A549 (cell line): ENCODE data around the gene MYADM. TPM values are rescaled to one million over a fixed set of nuclear protein-coding genes. Genes with fewer than 3 reads are reported as not detected.
A peak's percentile ranks its signal among the peaks of the same experiment; 100 is the strongest.

Experiments used
- ATAC-seq, 2 experiments: fragments of 200-7000 bp in 1 of 2; fragments of >200 bp in 1 of 2; cut with Nextera tagmentation in 1 of 2; cut with Tn5 transposase in 1 of 2; 3 replicates each; pipeline versions ENCODE4 v1.8.0 to v1.9.1; 2018 to 2020; ENCODE audit warnings: mild to moderate bottlenecking in 1 of 2, moderate library complexity in 1 of 2
- CTCF ChIA-PET: fragments of 300-600 bp; sonication (Branson Sonifier 250); formaldehyde crosslinking; extraction: SDS; loops from one replicate; lab custom pipeline; 2021; ENCODE audit warnings: antibody characterized with exemption, inconsistent platforms; lab: Yijun Ruan, JAX
- POLR2A ChIA-PET: fragments of 350-600 bp; formaldehyde crosslinking; extraction: SDS; loops from one replicate; lab custom pipeline; 2021; ENCODE audit warnings: antibody characterized with exemption, inconsistent platforms; lab: Yijun Ruan, JAX
- DNase-seq, 2 experiments: peaks; one replicate each; pipeline versions ENCODE4 v3.0.0 to v3.0.0-alpha.2; 2011 to 2016; ENCODE audit warnings: low read depth in 1 of 2, low spot score in 1 of 2
- FAIRE-seq: peaks from 2 replicates; lab custom pipeline; 2011; peaks lifted over from hg19 to GRCh38; lab: Jason Lieb, UNC
- H3K27ac ChIP-seq, 2 experiments: fragments of >200 bp; sonication (Bioruptor Twin); formaldehyde crosslinking; 3 replicates each; pipeline ENCODE4 v1.5.1; 2016 to 2017
- H3K4me1 ChIP-seq: fragments of >200 bp; sonication (Bioruptor Twin); formaldehyde crosslinking; 3 replicates; pipeline ENCODE4 v1.6.1; 2016
- H3K4me2 ChIP-seq: fragments of >200 bp; sonication (Bioruptor Twin); formaldehyde crosslinking; 3 replicates; pipeline ENCODE4 v1.6.1; 2016
- H3K4me3 ChIP-seq: fragments of >200 bp; sonication (Bioruptor Twin); formaldehyde crosslinking; 3 replicates; pipeline ENCODE4 v1.5.1; 2016
- H3K9me3 ChIP-seq: fragments of >200 bp; sonication (Bioruptor Twin); formaldehyde crosslinking; 3 replicates; pipeline ENCODE4 v1.6.1; 2016
- CBX8 ChIP-seq: fragments of 200-600 bp; sonication (generic); IDR thresholded peaks from 2 replicates; pipeline ENCODE4 v1.6.1; 2016
- EHMT2 ChIP-seq: fragments of 200-600 bp; sonication (generic); IDR thresholded peaks from 2 replicates; pipeline ENCODE4 v1.6.1; 2016; ENCODE audit warnings: antibody characterized with exemption, low read depth, mild to moderate bottlenecking, moderate library complexity
- ESRRA ChIP-seq: fragments of 150-350 bp; IDR thresholded peaks from 2 replicates; pipeline ENCODE4 v1.6.1; 2014; ENCODE audit warnings: mild to moderate bottlenecking, low read length, borderline replicate concordance
- FOSL2 ChIP-seq, 2 experiments: fragments of 450-650 bp in 1 of 2; fragments of >200 bp in 1 of 2; sonication (Bioruptor Twin) in 1 of 2; formaldehyde crosslinking; IDR thresholded peaks; 2 replicates each; pipeline versions ENCODE4 v1.5.0 to v1.6.1; 2016 to 2020; ENCODE audit warnings: mild to moderate bottlenecking in 1 of 2, moderate library complexity in 1 of 2
- HOXB5 ChIP-seq: fragments of 250-450 bp; sonication (Bioruptor Pico); IDR thresholded peaks from 2 replicates; pipeline ENCODE4 v1.5.0; 2020; ENCODE audit warnings: mild to moderate bottlenecking, moderate library complexity
- MYC ChIP-seq: IDR thresholded peaks from 2 replicates; pipeline ENCODE4 v1.6.1; 2012; ENCODE audit warnings: mild to moderate bottlenecking, inconsistent platforms, low read length, improper control_type of control experiment, borderline replicate concordance
- NFE2L2 ChIP-seq: fragments of 150-350 bp; conservative IDR thresholded peaks from 2 replicates; pipeline ENCODE4 v1.6.1; 2014; ENCODE audit warnings: low read length
- NPAS2 ChIP-seq: fragments of 250-450 bp; sonication (Bioruptor Pico); IDR thresholded peaks from 2 replicates; pipeline ENCODE4 v1.8.0; 2022; ENCODE audit warnings: mild to moderate bottlenecking, moderate library complexity, borderline replicate concordance
- NR3C1 ChIP-seq: fragments of >200 bp; sonication (Bioruptor Twin); formaldehyde crosslinking; IDR thresholded peaks from 3 replicates; pipeline ENCODE4 v1.6.1; 2017
- POLR2A ChIP-seq: IDR thresholded peaks from 2 replicates; pipeline ENCODE4 v1.6.1; 2012; ENCODE audit warnings: mild to moderate bottlenecking, low read length
- POLR2AphosphoS2 ChIP-seq: conservative IDR thresholded peaks from 2 replicates; pipeline ENCODE4 v1.6.1; 2012; ENCODE audit warnings: low read length, improper control_type of control experiment, inconsistent platforms
- RAD21 ChIP-seq, 2 experiments: fragments of >200 bp in 1 of 2; sonication (Bioruptor Twin) in 1 of 2; formaldehyde crosslinking in 1 of 2; IDR thresholded peaks in 1 of 2; conservative IDR thresholded peaks in 1 of 2; 2 replicates in 1 of 2; 3 replicates in 1 of 2; pipeline ENCODE4 v1.6.1; 2012 to 2018; ENCODE audit warnings: inconsistent platforms in 1 of 2
- RARB ChIP-seq: fragments of 250-450 bp; sonication (Bioruptor Pico); IDR thresholded peaks from 2 replicates; pipeline ENCODE4 v1.8.0; 2021; ENCODE audit warnings: mild to moderate bottlenecking, moderate library complexity
- RFX5 ChIP-seq: fragments of 450-650 bp; IDR thresholded peaks from 2 replicates; pipeline ENCODE4 v1.7.1; 2014; ENCODE audit warnings: antibody characterized with exemption, mild to moderate bottlenecking, moderate library complexity
- TFCP2L1 ChIP-seq: fragments of 250-450 bp; sonication (Bioruptor Pico); IDR thresholded peaks from 2 replicates; pipeline ENCODE4 v1.5.0; 2021; ENCODE audit warnings: mild to moderate bottlenecking
- TP53 ChIP-seq: fragments of 250-450 bp; sonication (Bioruptor Pico); IDR thresholded peaks from 2 replicates; pipeline ENCODE4 v1.5.0; 2021; ENCODE audit warnings: mild to moderate bottlenecking, moderate library complexity
- ZC3H11A ChIP-seq: fragments of 450-650 bp; IDR thresholded peaks from 2 replicates; pipeline ENCODE4 v1.6.1; 2014; ENCODE audit warnings: antibody characterized with exemption, mild to moderate bottlenecking
- ZSCAN20 ChIP-seq: fragments of 250-450 bp; sonication (Bioruptor Pico); IDR thresholded peaks from 2 replicates; pipeline ENCODE4 v1.8.0; 2022; ENCODE audit warnings: mild to moderate bottlenecking, moderate library complexity
- WGBS: methylation state at CpG from one replicate; pipeline ENCODE4 v1.1.6; 2017; ENCODE audit errors: missing lambda C conversion rate; 5-methylcytosine and 5-hydroxymethylcytosine counted together
- polyA plus RNA-seq, 4 experiments: library from polyadenylated mRNA; depleted of rRNA in 3 of 4; stranded (reverse); fragments of >200 nt; fragmentation: RNase III in 1 of 4; extraction: RNeasy Plus Mini Kit Qiagen cat#74134 plus additional on column Dnase treatment in 1 of 4; gene quantifications; 2 replicates in 3 of 4; 3 replicates in 1 of 4; pipeline ENCODE4 v1.2.3, GENCODE V29; 2011 to 2017
- TF ChIP-seq, protein P1 (sequence below): IDR thresholded peaks from 2 replicates; pipeline ENCODE4 v1.6.1; 2012
- TF ChIP-seq, protein P2 (sequence below): IDR thresholded peaks from 2 replicates; pipeline ENCODE4 v1.6.1; 2012; ENCODE audit warnings: low read depth, borderline replicate concordance
- TF ChIP-seq, protein P3 (sequence below): fragments of >200 bp; sonication (Bioruptor Twin); formaldehyde crosslinking; IDR thresholded peaks from 3 replicates; pipeline ENCODE4 v1.5.1; 2016
- TF ChIP-seq, protein P4 (sequence below): fragments of 450-650 bp; IDR thresholded peaks from 2 replicates; pipeline ENCODE4 v1.6.1; 2014; ENCODE audit warnings: antibody characterized with exemption

The MYADM gene
- polyA plus RNA-seq, 2 of the 4 experiments (the other 2 are of a cell fraction): 37.7 to 90.7 TPM

DNA sequence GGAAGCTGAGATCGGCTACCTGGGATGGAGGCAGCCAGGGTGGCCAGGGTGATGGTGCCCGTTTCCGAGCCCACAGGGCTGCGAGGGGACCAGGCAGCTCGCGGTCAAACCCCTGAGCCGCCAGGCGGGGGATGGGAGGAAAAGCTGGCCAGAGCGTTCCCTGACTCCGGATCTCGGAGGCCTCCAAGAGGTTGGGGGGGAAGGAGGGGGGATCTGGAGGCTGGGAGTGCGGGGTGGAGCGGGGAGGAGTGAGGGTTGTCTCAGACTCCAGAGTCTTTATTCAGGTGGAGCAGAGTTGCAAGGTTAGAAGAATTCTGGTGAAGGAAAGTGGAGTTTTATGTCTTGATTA lies 42.5 kb downstream of the MYADM start (continued):
- TF ChIP-seq, protein P1, sequence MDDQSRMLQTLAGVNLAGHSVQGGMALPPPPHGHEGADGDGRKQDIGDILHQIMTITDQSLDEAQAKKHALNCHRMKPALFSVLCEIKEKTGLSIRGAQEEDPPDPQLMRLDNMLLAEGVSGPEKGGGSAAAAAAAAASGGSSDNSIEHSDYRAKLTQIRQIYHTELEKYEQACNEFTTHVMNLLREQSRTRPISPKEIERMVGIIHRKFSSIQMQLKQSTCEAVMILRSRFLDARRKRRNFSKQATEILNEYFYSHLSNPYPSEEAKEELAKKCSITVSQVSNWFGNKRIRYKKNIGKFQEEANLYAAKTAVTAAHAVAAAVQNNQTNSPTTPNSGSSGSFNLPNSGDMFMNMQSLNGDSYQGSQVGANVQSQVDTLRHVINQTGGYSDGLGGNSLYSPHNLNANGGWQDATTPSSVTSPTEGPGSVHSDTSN: no peak
- TF ChIP-seq CBX8: no peak
- TF ChIP-seq NPAS2 (CRISPR knock-in tag): no peak
- no peak for TF ChIP-seq RARB (CRISPR knock-in tag)
- no peak for TF ChIP-seq MYC

DNA sequence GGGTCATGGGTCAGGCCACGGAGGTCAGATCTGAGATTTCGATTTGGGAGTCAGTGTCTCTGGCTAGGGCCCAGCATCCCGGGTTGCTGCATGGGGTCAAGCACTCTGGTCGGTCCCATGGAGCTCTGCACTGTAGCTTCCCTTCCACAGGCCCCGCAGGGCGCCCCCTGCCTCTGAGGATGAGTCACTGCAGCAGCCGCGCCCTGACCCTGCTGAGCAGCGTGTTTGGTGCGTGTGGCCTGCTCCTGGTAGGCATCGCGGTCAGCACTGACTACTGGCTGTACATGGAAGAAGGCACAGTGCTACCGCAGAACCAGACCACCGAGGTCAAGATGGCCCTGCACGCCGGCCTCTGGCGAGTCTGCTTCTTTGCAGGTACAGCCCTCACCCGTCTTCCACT lies 45.0 kb downstream of the MYADM start:
- POLR2A ChIA-PET: no interaction called here
- 76% methylated on average over 18 of the region's 18 CpGs for WGBS
- H3K4me3 ChIP-seq: no peak overlapping the region
- TF ChIP-seq TP53: no peak
- TF ChIP-seq POLR2AphosphoS2: no peak
- no peak for TF ChIP-seq ZSCAN20
- TF ChIP-seq, protein P1: no peak
- TF ChIP-seq FOSL2 (IDR thresholded peaks at IDR 0.05): no peak
- peak; percentile 40; the same call in 1 of the 2 replicates for TF ChIP-seq FOSL2 (CRISPR knock-in tag; IDR thresholded peaks at IDR 0.05)
- TF ChIP-seq, protein P2, sequence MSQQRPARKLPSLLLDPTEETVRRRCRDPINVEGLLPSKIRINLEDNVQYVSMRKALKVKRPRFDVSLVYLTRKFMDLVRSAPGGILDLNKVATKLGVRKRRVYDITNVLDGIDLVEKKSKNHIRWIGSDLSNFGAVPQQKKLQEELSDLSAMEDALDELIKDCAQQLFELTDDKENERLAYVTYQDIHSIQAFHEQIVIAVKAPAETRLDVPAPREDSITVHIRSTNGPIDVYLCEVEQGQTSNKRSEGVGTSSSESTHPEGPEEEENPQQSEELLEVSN: no peak
- no peak for TF ChIP-seq TFCP2L1 (CRISPR knock-in tag)
- TF ChIP-seq NR3C1: no peak
- TF ChIP-seq NFE2L2: no peak
- TF ChIP-seq ZC3H11A: no peak
- no peak for TF ChIP-seq EHMT2
- TF ChIP-seq HOXB5 (CRISPR knock-in tag): no peak
- TF ChIP-seq ESRRA: no peak
- TF ChIP-seq RAD21 (conservative IDR thresholded peaks at IDR 0.05 in 1 of 2, IDR thresholded peaks at IDR 0.05 in 1 of 2): peak in 1 of 2 experiments; percentile 15; a peak in 1 of 5 replicates
- no peak for TF ChIP-seq POLR2A
- TF ChIP-seq RFX5: no peak
- TF ChIP-seq, protein P3, sequence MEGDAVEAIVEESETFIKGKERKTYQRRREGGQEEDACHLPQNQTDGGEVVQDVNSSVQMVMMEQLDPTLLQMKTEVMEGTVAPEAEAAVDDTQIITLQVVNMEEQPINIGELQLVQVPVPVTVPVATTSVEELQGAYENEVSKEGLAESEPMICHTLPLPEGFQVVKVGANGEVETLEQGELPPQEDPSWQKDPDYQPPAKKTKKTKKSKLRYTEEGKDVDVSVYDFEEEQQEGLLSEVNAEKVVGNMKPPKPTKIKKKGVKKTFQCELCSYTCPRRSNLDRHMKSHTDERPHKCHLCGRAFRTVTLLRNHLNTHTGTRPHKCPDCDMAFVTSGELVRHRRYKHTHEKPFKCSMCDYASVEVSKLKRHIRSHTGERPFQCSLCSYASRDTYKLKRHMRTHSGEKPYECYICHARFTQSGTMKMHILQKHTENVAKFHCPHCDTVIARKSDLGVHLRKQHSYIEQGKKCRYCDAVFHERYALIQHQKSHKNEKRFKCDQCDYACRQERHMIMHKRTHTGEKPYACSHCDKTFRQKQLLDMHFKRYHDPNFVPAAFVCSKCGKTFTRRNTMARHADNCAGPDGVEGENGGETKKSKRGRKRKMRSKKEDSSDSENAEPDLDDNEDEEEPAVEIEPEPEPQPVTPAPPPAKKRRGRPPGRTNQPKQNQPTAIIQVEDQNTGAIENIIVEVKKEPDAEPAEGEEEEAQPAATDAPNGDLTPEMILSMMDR: peak; percentile 24; the same call in 2 of the 3 replicates
- TF ChIP-seq CBX8: no peak
- TF ChIP-seq, protein P4, sequence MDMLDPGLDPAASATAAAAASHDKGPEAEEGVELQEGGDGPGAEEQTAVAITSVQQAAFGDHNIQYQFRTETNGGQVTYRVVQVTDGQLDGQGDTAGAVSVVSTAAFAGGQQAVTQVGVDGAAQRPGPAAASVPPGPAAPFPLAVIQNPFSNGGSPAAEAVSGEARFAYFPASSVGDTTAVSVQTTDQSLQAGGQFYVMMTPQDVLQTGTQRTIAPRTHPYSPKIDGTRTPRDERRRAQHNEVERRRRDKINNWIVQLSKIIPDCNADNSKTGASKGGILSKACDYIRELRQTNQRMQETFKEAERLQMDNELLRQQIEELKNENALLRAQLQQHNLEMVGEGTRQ: no peak
- TF ChIP-seq, all 56 proteins: peak for 3
- ATAC-seq (peak in 1 of 2 experiments; percentile 10; a peak in 2 of 6 replicates), FAIRE-seq (no peak), DNase-seq (peak in 1 of 2 experiments; percentile 56)
- peaks cover 20% of the 10 kb centered on the region for H3K4me1 ChIP-seq
- H3K9me3 ChIP-seq: no peaks in the 10 kb centered on the region
- H3K27ac ChIP-seq: no peak overlapping the region
- CTCF ChIA-PET: interaction anchor here (1.0 to 3.8 kb wide), 10 partner anchors 8 to 125 kb away, joined by 3 to 25 read pairs (median 4); no protein-coding TSS in a partner anchor
- no peak overlapping the region for H3K4me2 ChIP-seq
